HEK293 (cell line): Measurements from ENCODE around the gene PIM3.

Experiments
- GLIS1 ChIP-seq: fragments of 450-650 bp; formaldehyde crosslinking; IDR thresholded peaks from 2 replicates; pipeline ENCODE4 v1.5.1; 2016; ENCODE audit warnings: missing biosample characterization, missing genetic modification characterization
- HOXC10 ChIP-seq: sonication (generic); formaldehyde crosslinking; IDR thresholded peaks from 2 replicates; pipeline ENCODE4 v1.8.1; 2023; ENCODE audit warnings: mild to moderate bottlenecking, missing genetic modification reagents
- OVOL3 ChIP-seq: fragments of 450-650 bp; formaldehyde crosslinking; IDR thresholded peaks from 2 replicates; pipeline ENCODE4 v1.5.1; 2016; ENCODE audit warnings: missing biosample characterization, missing genetic modification characterization
- PRDM1 ChIP-seq: fragments of 450-650 bp; formaldehyde crosslinking; IDR thresholded peaks from 2 replicates; pipeline ENCODE4; 2016; ENCODE audit warnings: missing biosample characterization, missing genetic modification characterization
- REPIN1 ChIP-seq: fragments of 450-650 bp; formaldehyde crosslinking; IDR thresholded peaks from 2 replicates; pipeline ENCODE4 v1.5.1; 2017; ENCODE audit warnings: missing biosample characterization, missing genetic modification characterization, low read depth
- SALL2 ChIP-seq: fragments of 450-650 bp; formaldehyde crosslinking; IDR thresholded peaks from 2 replicates; pipeline ENCODE4 v1.5.0; 2017; ENCODE audit warnings: missing biosample characterization, mild to moderate bottlenecking, missing genetic modification characterization, borderline replicate concordance
- SCRT1 ChIP-seq: fragments of 450-650 bp; formaldehyde crosslinking; IDR thresholded peaks from 2 replicates; pipeline ENCODE4 v1.5.1; 2016; ENCODE audit warnings: missing biosample characterization, missing genetic modification characterization, borderline replicate concordance
- TRIM28 ChIP-seq: IDR thresholded peaks from 2 replicates; pipeline ENCODE4 v1.6.1; 2011; ENCODE audit warnings: low read length, control low read depth, borderline replicate concordance
- ZBTB20 ChIP-seq: fragments of 450-650 bp; formaldehyde crosslinking; IDR thresholded peaks from 2 replicates; pipeline ENCODE4 v1.5.1; 2016; ENCODE audit warnings: missing biosample characterization, missing genetic modification characterization
- ZFP37 ChIP-seq: fragments of 450-650 bp; formaldehyde crosslinking; IDR thresholded peaks from 2 replicates; pipeline ENCODE4 v1.5.1; 2016; ENCODE audit warnings: missing biosample characterization, missing genetic modification characterization
- ZNF132 ChIP-seq: fragments of 450-650 bp; formaldehyde crosslinking; IDR thresholded peaks from 2 replicates; pipeline ENCODE4 v1.5.1; 2017; ENCODE audit warnings: missing biosample characterization, missing genetic modification characterization, borderline replicate concordance
- ZNF2 ChIP-seq: fragments of 450-650 bp; formaldehyde crosslinking; IDR thresholded peaks from 2 replicates; pipeline ENCODE4 v1.5.1; 2016; ENCODE audit warnings: missing biosample characterization, missing genetic modification characterization
- ZNF211 ChIP-seq: fragments of 450-650 bp; formaldehyde crosslinking; IDR thresholded peaks from 2 replicates; pipeline ENCODE4 v1.5.1; 2016; ENCODE audit warnings: low read depth, missing biosample characterization, missing genetic modification characterization
- ZNF366 ChIP-seq: fragments of 450-650 bp; formaldehyde crosslinking; conservative IDR thresholded peaks from 2 replicates; pipeline ENCODE4 v1.5.1; 2016; ENCODE audit warnings: missing biosample characterization, missing genetic modification characterization
- ZNF514 ChIP-seq: fragments of 450-650 bp; formaldehyde crosslinking; IDR thresholded peaks from 2 replicates; pipeline ENCODE4 v1.5.1; 2016; ENCODE audit warnings: missing biosample characterization, missing genetic modification characterization
- ZNF530 ChIP-seq: fragments of 450-650 bp; formaldehyde crosslinking; IDR thresholded peaks from 2 replicates; pipeline ENCODE4 v1.5.1; 2016; ENCODE audit warnings: low read depth, missing biosample characterization, missing genetic modification characterization
- ZNF571 ChIP-seq: fragments of 450-650 bp; formaldehyde crosslinking; IDR thresholded peaks from 2 replicates; pipeline ENCODE4 v1.5.0; 2017; ENCODE audit warnings: missing biosample characterization, missing genetic modification characterization
- ZNF596 ChIP-seq: fragments of 450-650 bp; IDR thresholded peaks from 2 replicates; pipeline ENCODE4 v1.5.0; 2018; ENCODE audit warnings: missing biosample characterization, mild to moderate bottlenecking, missing genetic modification characterization, moderate library complexity
- ZNF600 ChIP-seq: fragments of 450-650 bp; formaldehyde crosslinking; IDR thresholded peaks from 2 replicates; pipeline ENCODE4 v1.5.1; 2016; ENCODE audit warnings: missing biosample characterization, missing genetic modification characterization
- ZNF626 ChIP-seq: fragments of 450-650 bp; sonication (Bioruptor Pico); formaldehyde crosslinking; IDR thresholded peaks from 2 replicates; pipeline ENCODE4 v1.5.1; 2018; ENCODE audit warnings: missing biosample characterization, missing genetic modification characterization, inconsistent platforms
- ZNF707 ChIP-seq: fragments of 450-650 bp; formaldehyde crosslinking; IDR thresholded peaks from 2 replicates; pipeline ENCODE4 v1.5.1; 2016; ENCODE audit warnings: missing biosample characterization, missing genetic modification characterization
- ZNF785 ChIP-seq: fragments of 450-650 bp; formaldehyde crosslinking; IDR thresholded peaks from 2 replicates; pipeline ENCODE4 v1.5.1; 2016; ENCODE audit warnings: missing biosample characterization, missing genetic modification characterization
- ZNF791 ChIP-seq: fragments of 450-650 bp; formaldehyde crosslinking; IDR thresholded peaks from 2 replicates; pipeline ENCODE4 v1.5.1; 2016; ENCODE audit warnings: missing biosample characterization, missing genetic modification characterization
- ZNF837 ChIP-seq: fragments of 450-650 bp; formaldehyde crosslinking; IDR thresholded peaks from 2 replicates; pipeline ENCODE4 v1.5.1; 2016; ENCODE audit warnings: missing biosample characterization, missing genetic modification characterization
- ZXDB ChIP-seq: fragments of 450-650 bp; formaldehyde crosslinking; IDR thresholded peaks from 2 replicates; pipeline ENCODE4 v1.5.1; 2016; ENCODE audit warnings: missing biosample characterization, missing genetic modification characterization
- TF ChIP-seq, protein P1 (sequence below): fragments of 450-650 bp; formaldehyde crosslinking; IDR thresholded peaks from 2 replicates; pipeline ENCODE4 v1.5.1; 2016; ENCODE audit warnings: missing biosample characterization, missing genetic modification characterization
- TF ChIP-seq, protein P2 (sequence below): fragments of 450-650 bp; formaldehyde crosslinking; conservative IDR thresholded peaks from 2 replicates; pipeline ENCODE4 v1.5.1; 2016; ENCODE audit warnings: low read depth, missing biosample characterization, missing genetic modification characterization
- TF ChIP-seq, protein P3 (sequence below): fragments of 450-650 bp; formaldehyde crosslinking; IDR thresholded peaks from 2 replicates; pipeline ENCODE4 v1.5.1; 2017; ENCODE audit warnings: missing biosample characterization, missing genetic modification characterization
- TF ChIP-seq, protein P4 (sequence below): fragments of 450-650 bp; formaldehyde crosslinking; IDR thresholded peaks from 2 replicates; pipeline ENCODE4 v1.5.1; 2016; ENCODE audit warnings: missing biosample characterization, missing genetic modification characterization, borderline replicate concordance

Gene PIM3

DNA sequence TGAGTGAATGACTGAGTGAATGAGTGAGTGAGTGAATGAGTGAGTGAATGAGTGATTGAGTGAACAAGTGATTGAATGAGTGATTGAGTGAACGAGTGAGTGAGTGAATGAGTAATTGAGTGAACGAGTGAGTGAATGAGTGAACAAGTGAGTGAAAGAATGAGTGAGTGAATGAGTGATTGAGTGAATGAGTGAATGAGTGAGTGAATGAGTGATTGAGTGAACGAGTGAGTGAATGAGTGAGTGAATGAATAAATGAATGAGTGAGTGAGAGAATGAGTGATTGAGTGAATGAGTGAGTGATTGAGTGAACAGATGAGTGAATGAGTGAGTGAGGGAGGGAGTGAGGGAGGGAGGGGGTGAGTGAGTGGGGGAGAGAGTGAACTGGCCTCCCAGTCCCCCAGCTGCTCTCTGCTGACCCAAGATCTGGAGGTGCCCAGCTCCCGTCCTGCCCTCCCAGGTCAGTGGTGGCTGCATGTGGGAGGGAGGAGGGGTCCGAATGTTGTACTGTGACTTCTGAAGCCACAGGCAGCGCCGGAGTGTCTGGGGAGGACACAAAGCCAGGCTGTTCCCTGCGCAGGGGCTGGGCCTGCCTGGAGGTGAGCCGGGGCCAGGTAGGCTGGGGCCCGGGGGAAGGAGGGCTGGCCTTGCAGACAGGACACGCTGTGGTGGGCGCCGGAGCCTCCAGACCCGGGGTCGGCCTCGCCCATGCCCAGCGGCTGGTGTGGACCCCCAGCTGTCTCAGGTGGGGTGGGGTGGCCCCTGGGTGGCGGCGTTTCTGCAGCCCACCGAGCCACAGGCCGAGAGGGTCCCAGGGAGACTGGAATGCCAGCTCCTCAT lies 17.8 kb upstream of the PIM3 start (continued):
- TF ChIP-seq TRIM28 (no peak), ZNF530 (tag by site-specific recombination) (no peak), ZNF132 (no peak), ZNF2 (tag by site-specific recombination) (no peak), ZNF514 (tag by site-specific recombination) (no peak), SALL2 (tag by site-specific recombination) (no peak), ZXDB (tag by site-specific recombination) (no peak), SCRT1 (no peak), ZNF596 (tag by site-specific recombination) (peak; percentile 72), ZNF600 (no peak), GLIS1 (tag by site-specific recombination) (no peak), ZNF571 (tag by site-specific recombination) (no peak), ZNF837 (no peak), PRDM1 (tag by site-specific recombination) (peak; percentile 96), ZNF791 (tag by site-specific recombination) (no peak), REPIN1 (tag by site-specific recombination) (no peak), ZNF707 (tag by site-specific recombination) (no peak), HOXC10 (no peak), ZNF211 (tag by site-specific recombination) (no peak), ZFP37 (no peak), OVOL3 (no peak), ZNF785 (tag by site-specific recombination) (peak; percentile 37; the same call in 1 of the 2 replicates), ZNF626 (tag by site-specific recombination) (no peak), ZBTB20 (tag by site-specific recombination) (no peak), ZNF366 (tag by site-specific recombination) (peak; percentile 93)
- TF ChIP-seq, protein P1, sequence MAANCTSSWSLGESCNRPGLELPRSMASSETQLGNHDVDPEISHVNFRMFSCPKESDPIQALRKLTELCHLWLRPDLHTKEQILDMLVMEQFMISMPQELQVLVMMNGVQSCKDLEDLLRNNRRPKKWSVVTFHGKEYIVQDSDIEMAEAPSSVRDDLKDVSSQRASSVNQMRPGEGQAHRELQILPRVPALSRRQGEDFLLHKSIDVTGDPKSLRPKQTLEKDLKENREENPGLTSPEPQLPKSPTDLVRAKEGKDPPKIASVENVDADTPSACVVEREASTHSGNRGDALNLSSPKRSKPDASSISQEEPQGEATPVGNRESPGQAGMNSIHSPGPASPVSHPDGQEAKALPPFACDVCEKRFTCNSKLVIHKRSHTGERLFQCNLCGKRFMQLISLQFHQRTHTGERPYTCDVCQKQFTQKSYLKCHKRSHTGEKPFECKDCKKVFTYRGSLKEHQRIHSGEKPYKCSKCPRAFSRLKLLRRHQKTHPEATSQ (tag by site-specific recombination), result no peak
- TF ChIP-seq, protein P2, sequence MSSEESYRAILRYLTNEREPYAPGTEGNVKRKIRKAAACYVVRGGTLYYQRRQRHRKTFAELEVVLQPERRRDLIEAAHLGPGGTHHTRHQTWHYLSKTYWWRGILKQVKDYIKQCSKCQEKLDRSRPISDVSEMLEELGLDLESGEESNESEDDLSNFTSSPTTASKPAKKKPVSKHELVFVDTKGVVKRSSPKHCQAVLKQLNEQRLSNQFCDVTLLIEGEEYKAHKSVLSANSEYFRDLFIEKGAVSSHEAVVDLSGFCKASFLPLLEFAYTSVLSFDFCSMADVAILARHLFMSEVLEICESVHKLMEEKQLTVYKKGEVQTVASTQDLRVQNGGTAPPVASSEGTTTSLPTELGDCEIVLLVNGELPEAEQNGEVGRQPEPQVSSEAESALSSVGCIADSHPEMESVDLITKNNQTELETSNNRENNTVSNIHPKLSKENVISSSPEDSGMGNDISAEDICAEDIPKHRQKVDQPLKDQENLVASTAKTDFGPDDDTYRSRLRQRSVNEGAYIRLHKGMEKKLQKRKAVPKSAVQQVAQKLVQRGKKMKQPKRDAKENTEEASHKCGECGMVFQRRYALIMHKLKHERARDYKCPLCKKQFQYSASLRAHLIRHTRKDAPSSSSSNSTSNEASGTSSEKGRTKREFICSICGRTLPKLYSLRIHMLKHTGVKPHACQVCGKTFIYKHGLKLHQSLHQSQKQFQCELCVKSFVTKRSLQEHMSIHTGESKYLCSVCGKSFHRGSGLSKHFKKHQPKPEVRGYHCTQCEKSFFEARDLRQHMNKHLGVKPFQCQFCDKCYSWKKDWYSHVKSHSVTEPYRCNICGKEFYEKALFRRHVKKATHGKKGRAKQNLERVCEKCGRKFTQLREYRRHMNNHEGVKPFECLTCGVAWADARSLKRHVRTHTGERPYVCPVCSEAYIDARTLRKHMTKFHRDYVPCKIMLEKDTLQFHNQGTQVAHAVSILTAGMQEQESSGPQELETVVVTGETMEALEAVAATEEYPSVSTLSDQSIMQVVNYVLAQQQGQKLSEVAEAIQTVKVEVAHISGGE, result no peak
- TF ChIP-seq, protein P3, sequence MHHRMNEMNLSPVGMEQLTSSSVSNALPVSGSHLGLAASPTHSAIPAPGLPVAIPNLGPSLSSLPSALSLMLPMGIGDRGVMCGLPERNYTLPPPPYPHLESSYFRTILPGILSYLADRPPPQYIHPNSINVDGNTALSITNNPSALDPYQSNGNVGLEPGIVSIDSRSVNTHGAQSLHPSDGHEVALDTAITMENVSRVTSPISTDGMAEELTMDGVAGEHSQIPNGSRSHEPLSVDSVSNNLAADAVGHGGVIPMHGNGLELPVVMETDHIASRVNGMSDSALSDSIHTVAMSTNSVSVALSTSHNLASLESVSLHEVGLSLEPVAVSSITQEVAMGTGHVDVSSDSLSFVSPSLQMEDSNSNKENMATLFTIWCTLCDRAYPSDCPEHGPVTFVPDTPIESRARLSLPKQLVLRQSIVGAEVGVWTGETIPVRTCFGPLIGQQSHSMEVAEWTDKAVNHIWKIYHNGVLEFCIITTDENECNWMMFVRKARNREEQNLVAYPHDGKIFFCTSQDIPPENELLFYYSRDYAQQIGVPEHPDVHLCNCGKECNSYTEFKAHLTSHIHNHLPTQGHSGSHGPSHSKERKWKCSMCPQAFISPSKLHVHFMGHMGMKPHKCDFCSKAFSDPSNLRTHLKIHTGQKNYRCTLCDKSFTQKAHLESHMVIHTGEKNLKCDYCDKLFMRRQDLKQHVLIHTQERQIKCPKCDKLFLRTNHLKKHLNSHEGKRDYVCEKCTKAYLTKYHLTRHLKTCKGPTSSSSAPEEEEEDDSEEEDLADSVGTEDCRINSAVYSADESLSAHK, result no peak
- TF ChIP-seq, protein P4, sequence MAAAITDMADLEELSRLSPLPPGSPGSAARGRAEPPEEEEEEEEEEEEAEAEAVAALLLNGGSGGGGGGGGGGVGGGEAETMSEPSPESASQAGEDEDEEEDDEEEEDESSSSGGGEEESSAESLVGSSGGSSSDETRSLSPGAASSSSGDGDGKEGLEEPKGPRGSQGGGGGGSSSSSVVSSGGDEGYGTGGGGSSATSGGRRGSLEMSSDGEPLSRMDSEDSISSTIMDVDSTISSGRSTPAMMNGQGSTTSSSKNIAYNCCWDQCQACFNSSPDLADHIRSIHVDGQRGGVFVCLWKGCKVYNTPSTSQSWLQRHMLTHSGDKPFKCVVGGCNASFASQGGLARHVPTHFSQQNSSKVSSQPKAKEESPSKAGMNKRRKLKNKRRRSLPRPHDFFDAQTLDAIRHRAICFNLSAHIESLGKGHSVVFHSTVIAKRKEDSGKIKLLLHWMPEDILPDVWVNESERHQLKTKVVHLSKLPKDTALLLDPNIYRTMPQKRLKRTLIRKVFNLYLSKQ, result no peak
- TF ChIP-seq, all 188 proteins: peak for 15
